Measurements from ENCODE around the gene KCNK17. TPM values are rescaled to one million over a fixed set of nuclear protein-coding genes. Genes with fewer than 3 reads are reported as not detected.

KCNK17 gene
- total and polyA plus RNA-seq, 5 experiments from 2014 or later, result not detected

Other genes with a start within 250 kb of the KCNK17 start
- 10 to 100 TPM; 20.2 to 22.8 TPM for gene SAYSD1, start 199.2 kb downstream of the KCNK17 start, total RNA-seq
- gene SAYSD1, start 199.2 kb downstream of the KCNK17 start, polyA plus RNA-seq, result 10 to 100 TPM; 17.5 to 20.3 (median 18.1) TPM
- gene KCNK5, start 84.9 kb downstream of the KCNK17 start, total RNA-seq, result under 1 TPM; 0.11 to 0.16 TPM
- not detected for gene KCNK5, start 84.9 kb downstream of the KCNK17 start, polyA plus RNA-seq
- gene KCNK16, start 8.3 kb upstream of the KCNK17 start, total RNA-seq, result not detected
- gene KCNK16, start 8.3 kb upstream of the KCNK17 start, polyA plus RNA-seq, result not detected